NCI-H1092 treated with DMSO at 0.1 percent for 48 hours (cell line): ENCODE data around the gene TRIM7.
"Not testable (repeated sequence)": the region's sequence is repeated elsewhere in the genome, so short reads cannot be mapped to it uniquely, and the experiment has no call there.

ENCODE experiments used
- DNase-seq: peaks from one replicate; lab custom pipeline; 2025; lab: John Stamatoyannopoulos, UW

TRIM7 gene

DNA sequence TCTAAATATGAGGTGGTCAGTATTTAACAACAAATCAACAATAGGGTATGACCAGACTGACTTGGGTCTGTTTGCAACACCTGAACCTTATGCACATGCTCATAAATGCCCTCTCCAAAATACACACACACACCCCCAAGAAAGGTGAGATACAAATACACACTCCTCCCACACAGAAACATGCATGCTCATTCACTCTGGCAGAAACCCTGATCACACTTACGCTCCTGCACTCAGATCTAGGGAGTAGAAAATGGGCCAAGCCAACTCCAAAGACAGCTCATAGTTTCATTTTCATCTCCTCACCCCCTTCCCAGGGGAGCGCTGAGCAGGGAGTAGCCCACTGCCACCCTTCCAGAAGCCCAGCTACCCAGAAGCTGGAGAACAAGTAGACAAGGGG is 11.3 kb downstream of the TRIM7 start:
- no peak for DNase-seq

DNA sequence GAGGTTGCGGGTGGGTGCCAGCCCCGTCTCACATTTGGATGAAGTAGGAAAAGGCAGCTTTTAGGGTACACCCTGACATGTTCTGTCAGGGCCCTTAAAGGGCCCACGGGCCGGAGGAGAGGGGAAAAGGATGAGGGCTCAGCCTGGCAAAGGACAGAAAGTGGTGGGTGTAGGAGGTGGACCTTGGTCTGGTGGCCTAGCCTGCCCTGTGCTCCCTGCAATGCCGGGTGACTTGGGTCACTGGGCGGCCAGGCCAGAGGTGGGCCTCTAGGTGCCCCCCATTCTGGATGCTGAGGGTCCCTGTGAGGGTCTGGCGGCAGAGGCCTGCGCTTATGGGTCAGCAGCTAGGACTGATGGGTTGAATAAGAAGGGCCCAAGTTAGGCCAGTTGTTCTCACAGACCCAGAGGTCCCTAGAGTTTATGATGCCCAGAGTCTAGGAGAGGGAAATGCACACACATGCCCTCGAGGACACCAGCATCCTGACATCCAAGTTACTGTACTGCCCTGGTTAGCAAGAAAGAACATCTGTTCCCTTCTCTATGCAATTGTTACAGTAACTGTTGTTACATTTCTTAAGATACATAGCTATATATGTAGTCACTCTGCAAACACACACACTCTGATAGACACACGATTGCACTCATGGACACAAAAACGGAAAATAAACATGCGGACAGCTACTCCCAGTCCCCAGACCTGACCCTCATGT is 12.5 kb downstream of the TRIM7 start:
- DNase-seq, result no peak

DNA sequence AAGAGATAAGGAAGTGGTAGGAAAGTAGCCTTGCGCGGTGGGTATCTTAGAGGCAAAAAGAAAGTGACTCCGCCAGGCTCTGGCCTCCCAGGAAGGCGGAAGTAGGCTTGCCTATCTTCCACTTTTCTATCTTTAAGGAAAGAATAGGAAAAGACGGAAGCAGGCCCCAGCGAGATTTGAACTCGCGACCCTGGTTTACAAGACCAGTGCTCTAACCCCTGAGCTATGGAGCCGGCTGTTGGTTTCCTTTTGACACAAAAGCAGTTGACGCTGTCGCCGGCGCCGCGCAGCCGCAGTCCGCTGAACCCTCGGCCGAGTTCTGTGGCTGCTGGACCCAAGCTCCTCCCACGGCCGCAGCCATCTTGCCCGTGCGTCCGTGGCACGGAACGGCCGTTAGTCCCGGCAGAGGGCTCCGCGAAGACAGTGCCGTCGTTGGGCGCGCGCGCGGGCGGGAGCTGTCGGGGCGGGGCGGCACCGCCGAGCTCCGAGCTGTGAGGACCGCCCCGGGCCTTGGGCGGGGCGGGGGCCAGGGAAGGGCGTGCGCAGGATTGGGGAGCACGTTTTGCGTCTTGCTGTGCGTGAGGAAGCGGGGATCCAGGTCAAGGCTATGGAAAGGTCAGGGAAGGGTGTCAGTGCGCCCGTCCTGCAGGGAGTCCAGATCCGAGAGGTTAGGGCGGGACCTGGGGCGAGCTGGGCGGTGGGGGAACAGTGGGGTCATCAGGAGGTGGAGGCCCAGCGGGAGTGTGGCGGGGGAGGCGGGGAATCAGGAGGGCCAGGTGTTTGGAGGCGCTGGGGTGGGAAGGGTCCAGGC is 13.3 kb downstream of the TRIM7 start:
- no peak for DNase-seq

DNA sequence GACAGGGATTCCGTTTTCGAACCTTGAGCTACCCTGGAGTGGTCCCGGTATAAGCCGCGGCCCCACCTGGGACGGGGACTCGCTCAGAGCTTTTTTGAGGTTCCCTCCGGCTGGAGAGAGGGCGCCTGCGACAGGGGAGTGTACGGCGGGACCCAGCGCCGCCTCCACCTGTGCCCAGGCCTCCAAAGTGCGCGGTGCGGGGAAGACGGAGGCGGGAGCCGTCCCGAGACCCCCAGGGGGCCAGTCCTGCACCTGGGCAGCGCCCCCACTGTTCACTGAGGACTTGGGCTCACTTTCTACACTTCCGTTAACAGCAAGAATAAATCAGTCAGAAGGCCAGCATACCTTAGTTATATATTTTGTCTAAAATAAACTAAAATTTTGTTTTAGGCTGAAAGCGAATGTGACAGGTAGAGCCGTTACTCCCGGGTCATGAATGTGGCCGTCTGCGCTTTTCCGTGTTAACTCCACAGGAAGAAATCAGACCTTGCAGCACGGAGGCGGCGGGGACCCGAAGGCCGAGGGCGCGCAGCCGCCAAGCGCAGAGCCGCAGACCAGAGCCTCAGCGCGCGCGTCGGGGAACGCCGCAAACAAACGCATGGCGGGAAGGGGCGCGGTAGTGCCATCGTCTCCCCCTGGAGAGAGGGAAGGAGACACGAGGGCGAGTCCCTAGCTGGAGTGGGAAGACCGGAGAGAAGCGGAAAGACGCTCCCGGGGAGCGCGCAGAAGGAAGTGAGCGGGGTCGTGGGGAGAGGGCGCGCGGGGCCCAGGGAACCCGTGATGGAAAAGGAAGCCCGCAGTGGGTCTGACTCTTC is 14.1 kb downstream of the TRIM7 start:
- DNase-seq, result no peak

DNA sequence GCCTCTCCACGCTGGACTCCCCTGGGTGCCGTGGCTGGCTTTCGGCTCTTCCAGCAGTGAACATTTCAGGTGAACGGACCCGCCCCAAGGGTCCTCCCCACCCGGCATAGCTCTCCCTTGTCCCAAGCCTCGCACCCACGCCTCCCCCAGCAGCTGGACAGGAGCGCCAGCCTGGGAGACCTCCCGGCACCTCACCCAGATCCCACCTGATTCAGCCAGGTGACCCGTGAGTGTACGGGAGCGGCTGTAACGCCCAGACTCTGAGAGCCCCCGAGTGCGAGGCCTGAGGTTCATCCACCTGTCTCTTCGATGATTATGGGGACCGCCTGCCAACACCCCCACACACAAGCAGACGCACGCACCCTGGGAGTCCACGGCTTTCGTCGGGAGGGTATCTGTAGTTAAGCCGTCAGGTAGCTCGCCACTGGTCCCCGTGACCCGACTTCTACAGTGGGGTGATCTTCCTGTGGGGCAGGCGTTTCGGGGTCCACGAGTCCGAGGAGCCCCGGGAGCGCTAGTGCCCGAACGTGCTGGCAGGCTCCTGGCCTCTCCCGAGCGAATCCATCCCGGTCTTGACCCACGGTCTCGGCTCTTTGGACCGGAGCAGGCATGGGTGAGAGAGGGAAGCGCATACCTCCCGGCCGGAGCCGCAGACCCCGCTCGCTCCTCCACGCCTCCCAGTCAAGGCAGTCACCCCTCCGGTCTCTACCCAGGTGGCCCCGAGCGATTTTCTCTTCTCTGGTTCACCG is 14.9 kb downstream of the TRIM7 start:
- DNase-seq, result no peak

DNA sequence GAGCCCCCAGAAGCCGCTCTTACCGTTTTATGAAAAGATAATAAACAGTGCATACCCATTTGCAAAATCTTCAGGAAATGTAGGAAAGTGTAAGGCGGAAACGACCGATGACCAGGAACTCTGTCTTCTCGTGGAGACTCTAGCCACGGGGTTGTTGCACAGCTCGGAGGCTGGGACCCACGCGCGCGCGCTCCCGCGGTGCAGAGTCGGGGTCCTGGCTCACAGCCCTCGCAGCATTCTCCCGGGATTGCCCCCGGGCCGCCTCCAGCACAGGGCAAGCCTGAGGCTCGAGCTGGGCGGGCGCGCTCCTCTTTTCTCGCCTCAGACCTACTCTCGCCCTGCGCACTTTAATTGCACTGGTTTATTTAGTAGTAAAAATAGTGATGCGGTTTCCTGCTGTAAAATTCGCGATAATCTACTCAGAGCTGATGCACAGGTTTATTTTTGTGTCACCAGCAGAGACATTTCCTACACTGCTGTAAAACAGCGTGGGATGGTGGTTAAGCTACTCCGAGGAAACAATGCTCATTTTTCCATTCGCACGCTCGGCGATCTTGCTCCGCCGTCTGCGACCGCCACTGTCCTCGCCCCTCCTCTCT is 15.5 kb downstream of the TRIM7 start:
- DNase-seq, result no peak

DNA sequence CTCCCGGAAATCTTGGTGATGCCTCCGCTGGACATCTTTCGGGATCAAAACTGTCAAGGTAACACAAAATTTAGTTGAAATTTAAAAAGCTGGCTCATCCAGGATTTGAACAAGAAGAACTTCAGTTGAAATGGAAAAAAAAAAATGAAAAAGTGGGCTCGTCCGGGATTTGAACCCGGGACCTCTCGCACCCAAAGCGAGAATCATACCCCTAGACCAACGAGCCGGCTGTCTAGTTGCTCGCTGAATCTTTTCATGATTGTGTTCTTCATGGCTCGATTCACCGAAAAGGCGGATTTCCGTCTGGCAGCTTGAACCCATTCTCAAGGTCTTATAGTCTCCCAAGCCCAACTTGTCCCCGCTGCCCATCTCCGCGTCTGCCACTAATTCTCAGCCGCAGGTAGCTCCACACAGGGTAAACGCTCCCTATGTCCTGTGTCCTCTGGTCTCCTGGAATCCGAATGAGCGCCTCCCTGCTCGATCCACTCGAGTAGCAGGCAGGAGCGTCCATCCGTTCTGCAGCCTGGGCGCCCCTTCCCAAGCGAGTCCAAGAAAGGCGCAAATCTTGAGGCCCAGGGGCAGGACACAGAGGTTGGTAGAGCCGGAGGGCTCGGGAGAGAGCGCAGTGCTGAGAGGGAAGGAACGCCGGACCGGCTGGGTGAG is 16.2 kb downstream of the TRIM7 start:
- DNase-seq, result no peak

DNA sequence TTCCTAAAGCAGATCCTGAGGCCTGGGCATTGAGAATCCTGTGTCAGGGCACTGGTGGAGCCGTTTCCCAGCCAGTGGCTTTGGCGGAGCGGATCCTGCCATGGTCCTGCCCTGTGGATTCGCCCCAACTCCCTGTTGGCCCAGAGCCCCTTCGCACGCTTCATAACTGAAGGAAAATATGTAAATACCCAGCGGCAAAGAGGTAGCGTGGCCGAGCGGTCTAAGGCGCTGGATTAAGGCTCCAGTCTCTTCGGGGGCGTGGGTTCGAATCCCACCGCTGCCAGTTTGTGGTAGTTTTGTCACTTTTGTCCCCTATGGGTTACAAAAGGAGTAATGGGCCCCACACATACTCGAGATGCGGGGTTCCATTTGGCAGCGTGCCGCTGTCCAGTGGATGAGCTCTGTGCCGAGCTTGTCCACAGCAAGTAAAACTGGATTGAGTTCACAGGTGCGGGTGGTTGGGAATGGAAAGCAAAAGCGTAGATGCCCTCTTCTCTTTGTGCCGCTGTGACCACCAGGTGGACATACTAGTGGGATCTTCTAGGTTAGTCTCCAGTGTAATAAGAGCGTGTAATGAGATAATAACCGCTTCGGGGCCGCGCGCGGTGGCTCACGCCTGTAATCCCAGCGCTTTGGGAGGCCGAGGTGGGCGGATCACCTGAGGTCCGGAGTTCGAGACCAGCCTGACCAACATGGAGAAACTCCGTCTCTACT is 17.3 kb downstream of the TRIM7 start:
- DNase-seq, result no peak

DNA sequence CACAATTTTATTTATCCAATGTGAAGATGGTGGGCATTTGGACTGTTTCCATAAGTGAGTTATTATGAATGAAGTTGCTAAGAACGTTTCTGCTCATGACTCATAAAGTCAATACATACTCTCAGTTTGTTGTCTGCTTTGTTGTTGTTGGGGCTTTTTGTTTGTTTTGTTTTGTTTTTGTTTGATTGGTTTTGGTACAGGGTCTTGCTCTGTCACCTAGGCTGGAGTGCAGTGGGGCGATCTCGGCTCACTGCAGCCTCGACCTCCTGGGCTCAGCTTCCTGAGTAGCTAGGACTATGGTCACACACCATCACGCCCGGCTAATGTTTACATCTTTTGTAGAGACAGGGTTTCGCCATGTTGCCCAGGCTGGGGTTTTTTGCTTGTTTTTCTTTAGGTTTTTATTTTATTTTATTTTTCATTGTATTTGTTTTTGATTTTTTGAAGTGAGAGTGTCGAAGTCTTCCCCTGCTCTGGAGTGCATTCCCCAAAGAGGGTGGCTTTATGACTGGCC is 18.0 kb downstream of the TRIM7 start:
- DNase-seq, result no peak

DNA sequence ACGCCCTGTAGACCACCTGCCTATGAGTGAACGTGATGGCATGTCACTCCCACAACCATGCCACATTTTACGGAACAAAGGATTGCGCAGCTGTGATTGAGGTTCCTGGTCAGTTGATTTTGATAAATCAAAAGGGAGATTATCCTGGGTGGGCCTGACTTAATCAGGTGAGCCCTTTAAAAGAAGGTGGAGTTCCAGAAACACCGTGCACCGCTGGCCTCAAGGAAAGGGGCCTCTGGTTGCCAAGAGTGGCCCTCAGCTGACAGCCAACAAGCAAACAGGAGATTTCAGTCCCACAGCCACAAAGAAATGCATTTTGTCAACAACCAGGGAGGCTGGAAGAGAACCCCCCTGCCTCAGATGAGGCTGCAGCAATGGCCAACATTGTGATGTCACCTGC is 19.0 kb downstream of the TRIM7 start:
- no peak for DNase-seq

DNA sequence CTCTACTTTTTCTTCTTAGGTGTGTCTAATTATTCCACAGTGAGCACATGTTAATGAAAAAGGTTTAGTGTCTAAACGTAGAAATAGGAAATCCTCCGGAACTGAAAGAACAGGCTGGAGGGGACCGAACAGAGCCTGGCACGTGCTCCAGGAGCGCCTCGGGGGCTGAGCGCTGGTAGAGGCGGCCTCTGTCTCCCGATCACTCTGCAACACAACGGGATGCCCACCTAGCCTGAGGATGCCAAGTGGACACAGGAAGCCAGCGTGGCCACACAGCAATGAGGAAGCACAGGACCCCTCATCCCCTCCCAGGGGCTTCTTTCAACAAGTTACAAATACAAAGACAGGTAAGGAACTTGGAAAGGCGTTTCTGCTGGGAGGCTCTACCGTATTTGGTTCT is 19.4 kb downstream of the TRIM7 start:
- DNase-seq, result no peak

DNA sequence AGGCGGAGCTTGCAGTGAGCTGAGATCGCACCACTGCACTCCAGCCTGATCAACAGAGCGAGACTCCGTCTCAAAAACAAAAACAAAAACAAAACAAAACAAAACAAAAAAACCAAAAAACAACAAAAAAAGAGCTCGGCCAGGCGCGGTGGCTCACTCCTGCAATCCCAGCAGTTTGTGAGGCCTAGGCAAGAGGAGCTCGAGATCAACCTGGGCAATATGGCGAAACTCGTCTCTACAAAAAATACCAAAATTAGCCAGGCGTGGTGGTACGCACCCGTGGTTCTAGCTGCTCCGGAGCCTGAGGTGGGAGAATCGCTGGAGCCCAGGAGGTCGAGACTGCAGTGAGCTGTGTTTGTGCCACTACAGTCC is 20.2 kb downstream of the TRIM7 start:
- DNase-seq, result no peak

DNA sequence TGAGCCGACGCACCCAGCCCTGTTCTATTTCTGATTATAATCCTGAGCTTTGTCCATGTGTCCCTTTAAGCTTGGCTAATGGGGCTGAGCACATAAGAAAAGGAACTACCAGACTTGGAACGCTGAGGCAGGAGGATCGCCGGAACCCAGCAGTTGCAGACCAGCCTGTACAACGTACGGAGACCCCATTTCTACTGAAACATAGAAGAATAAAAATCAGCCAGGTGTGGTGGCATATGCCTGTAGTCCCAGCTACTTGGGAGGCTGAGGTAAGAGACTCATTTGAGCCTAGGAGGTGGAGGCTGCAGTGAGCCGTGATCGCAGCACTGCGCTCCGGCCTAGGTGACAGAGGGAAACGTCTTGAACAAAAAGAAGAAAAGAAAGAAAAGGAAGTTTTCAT is 22.3 kb downstream of the TRIM7 start:
- DNase-seq, result no peak

DNA sequence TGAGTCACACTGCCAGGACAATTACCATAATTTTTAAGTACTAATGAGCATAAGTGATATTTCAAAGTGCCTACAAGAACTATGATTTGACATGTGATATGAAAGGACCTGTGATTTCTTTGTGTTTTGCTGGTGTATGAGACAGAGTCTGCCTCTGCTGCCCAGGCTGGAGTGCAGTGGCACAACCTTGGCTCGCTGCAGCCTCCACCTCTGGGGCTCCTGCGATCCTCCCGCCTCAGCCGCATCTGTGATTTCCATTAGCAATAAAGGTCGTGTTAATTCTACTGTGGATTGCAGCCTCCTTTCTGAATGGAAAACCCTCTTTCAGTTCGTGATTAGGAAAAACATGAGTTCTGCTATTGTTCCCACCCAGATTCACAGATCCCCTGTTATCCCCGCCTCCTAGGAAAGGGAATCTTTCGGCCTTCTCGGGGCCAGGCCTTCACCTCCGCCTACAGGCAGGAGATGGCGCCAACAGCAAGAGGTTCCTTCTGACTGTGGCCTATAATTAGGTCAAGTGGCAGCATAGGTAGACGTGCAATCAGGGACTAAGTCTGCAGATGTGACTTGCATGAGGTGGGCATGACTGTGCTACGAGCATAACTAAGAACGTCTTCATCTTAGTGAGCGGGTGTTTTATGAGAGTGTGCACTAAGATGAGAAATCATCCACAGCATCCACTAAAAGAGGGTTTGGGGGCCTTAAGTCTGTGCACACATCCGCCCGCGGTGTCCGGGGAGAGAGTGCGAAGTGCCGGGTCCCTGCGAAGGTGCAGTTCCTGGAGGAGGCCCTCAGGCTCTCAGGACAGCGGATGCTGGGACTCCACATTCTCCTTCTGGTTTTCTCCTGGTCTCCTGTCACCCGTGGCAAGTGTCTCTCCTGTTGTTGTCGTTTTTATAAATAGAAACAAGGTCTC is 23.1 kb downstream of the TRIM7 start:
- DNase-seq, result no peak

DNA sequence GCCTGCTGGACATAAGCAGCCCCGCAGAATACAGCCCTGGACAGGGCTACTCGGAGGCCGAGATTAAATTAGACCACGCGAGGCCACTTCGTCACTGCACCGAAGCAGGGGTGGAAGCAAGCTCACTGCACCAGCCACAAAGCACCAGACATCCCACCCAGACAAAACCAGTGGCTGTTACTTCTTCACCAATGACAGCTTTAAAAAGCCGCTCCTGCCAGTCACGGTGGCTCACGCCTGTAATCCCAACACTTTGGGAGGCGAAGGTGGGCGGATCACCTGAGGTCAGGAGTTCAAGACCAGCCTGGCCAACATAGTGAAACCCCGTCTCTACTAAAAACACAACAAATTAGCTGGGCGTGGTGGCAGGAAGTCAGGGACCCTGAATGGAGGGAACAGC is 27.4 kb downstream of the TRIM7 start:
- DNase-seq, result not testable (repeated sequence)

DNA sequence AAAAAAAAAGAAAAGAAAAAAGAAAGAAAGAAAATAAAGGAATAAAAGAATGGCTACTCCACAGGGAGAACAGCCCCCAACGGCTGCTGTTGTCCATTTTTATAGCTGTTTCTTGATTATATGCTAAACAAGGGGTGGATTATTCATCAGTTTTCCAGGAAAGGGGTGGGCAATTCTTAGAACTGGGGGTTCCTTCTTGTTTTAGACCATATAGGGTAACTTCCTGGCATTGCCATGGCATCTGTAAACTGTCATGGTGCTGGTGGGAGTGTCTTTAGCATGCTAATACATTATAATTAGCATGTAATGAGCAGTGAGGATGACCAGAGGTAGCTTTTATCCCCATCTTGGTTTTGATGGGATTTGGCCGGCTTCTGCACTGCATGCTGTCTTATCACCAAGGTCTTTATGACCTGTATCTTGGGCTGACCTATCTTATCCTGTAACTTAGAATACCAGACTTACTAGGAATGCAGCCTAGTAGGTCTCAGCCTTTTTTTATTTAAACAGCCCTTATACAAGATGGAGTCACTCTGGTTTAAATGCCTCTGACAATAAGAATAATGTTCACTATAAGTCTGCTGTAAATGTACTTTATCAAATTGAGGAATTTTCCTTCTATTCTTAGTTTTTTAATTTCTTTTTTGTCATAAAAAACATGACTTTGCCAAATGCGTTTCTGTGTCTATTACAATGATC is 28.6 kb downstream of the TRIM7 start:
- DNase-seq, result no peak

DNA sequence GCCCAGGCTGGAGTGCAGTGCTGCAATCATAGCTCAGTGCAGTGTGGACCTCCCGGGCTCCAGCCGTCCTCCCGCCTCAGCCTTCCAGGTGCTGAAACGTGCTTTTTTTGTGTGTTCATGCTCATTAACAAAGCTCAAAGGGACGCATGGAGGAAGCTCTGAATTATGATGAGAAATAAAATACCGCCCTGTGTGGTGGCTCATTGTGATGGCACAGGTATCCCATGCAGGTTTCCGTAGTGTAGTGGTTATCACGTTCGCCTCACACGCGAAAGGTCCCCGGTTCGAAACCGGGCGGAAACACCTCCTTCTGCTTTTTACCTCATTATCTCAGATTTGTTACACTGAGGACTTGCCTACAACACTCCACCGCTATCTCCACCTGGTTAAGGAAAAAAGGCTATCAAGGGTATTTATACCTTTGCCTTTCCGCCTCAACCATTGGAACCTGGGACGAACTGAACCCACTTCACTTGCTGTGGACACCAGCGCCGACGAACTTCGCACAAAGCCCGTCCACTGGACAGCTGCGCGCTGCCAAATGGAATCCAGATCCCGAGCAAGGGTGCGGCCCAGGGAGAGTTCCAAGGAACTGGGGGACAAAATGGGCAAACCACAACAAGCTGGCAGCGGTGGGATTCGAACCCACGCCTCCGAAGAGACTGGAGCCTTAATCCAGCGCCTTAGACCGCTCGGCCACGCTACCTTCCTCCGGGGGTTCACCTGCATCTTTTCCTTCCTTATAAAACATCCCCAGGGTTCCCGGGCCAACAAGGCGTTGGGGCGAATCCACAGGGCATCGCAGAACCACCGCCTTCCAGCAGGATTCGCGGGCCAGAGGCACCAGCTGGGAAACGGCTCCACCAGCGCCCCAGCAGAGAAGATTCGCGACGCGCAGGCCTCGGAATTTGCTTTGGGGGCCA is 31.3 kb downstream of the TRIM7 start:
- DNase-seq, result no peak

DNA sequence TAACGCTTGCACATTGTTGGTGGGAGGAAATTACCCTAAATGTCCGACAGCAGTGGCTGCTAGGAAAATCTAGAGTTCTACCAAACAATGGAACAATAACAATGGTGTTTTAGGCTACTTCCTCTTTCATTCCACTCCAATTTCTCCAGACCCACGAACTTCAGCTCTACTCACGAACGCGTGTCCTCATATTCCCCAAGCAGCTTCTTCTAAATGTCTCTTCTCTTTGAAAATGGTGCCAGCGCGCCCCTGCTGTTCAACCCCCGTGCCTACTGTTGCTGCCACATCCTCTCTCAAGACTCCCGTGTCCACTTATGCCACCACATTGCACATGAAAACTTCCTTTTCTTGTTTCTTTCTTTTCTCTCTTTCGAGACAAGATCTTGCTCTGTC is 32.0 kb downstream of the TRIM7 start:
- DNase-seq, result no peak
